ENCODE results near the gene YIF1B. TPM values are rescaled to one million over a fixed set of nuclear protein-coding genes. Genes with fewer than 3 reads are reported as not detected.

The YIF1B gene
- polyA plus RNA-seq, 1 experiment = 44.9 TPM

GRCh38 chr19:38335949-38336637, 20.3 kb upstream of the YIF1B start:
- H3K4me3 ChIP-seq (ENCODE audit: low read depth, low read length) = peak overlapping the region; percentile 94
- POLR2A ChIA-PET = interaction anchor here (0.5 to 0.7 kb wide), 2 partner anchors 23 to 52 kb away, joined by 3 to 4 read pairs; partner anchors contain the start of gene GGN
- no peak for TF ChIP-seq CTCF (IDR thresholded peaks at IDR 0.05; ENCODE audit: low read depth, low read length)
- no peaks in the 10 kb centered on the region for H3K27me3 ChIP-seq (ENCODE audit: control insufficient read depth, insufficient read depth, low read length)
- peak overlapping the region; percentile 70 for H3K27ac ChIP-seq (ENCODE audit: low read depth, low read length)
- DNase-seq (ENCODE audit: low read depth, low spot score) = peak; percentile 83
- no peaks in the 10 kb centered on the region; the same call in 1 of the 2 replicates for H3K9me3 ChIP-seq (ENCODE audit: control insufficient read depth, insufficient read depth, low read length)
- CTCF ChIA-PET = interaction anchor here (0.6 to 6.7 kb wide), 16 partner anchors 17 to 433 kb away, joined by 3 to 123 read pairs (median 4); partner anchors contain the start of genes FAM98C, KCNK6 and PSMD8

GRCh38 chr19:38333245-38333644, 17.5 kb upstream of the YIF1B start:
- no peaks in the 10 kb centered on the region; the same call in 1 of the 2 replicates for H3K9me3 ChIP-seq (ENCODE audit: control insufficient read depth, insufficient read depth, low read length)
- no peak overlapping the region for H3K4me3 ChIP-seq (ENCODE audit: low read depth, low read length)
- POLR2A ChIA-PET = no interaction called here
- no peak for TF ChIP-seq CTCF (IDR thresholded peaks at IDR 0.05; ENCODE audit: low read depth, low read length)
- DNase-seq (ENCODE audit: low read depth, low spot score) = no peak
- no peaks in the 10 kb centered on the region for H3K27me3 ChIP-seq (ENCODE audit: control insufficient read depth, insufficient read depth, low read length)
- no peak overlapping the region for H3K27ac ChIP-seq (ENCODE audit: low read depth, low read length)
- CTCF ChIA-PET = interaction anchor here (1.5 to 6.7 kb wide), 2 partner anchors 88 to 100 kb away, joined by 3 to 123 read pairs; no protein-coding TSS in a partner anchor

- Histone ChIP-seq H3K4me3 (ENCODE audit: low read depth, low read length) (no peak overlapping the region), H3K9me3 (ENCODE audit: control insufficient read depth, insufficient read depth, low read length) (no peaks in the 10 kb centered on the region), H3K27me3 (ENCODE audit: control insufficient read depth, insufficient read depth, low read length) (no peaks in the 10 kb centered on the region), H3K27ac (ENCODE audit: low read depth, low read length) (no peak overlapping the region)
- DNase-seq (ENCODE audit: low read depth, low spot score) = no peak
- TF ChIP-seq CTCF (IDR thresholded peaks at IDR 0.05; ENCODE audit: low read depth, low read length) = no peak
- CTCF ChIA-PET = interaction anchor here (1.5 to 6.7 kb wide), 2 partner anchors 87 to 98 kb away, joined by 3 to 123 read pairs; no protein-coding TSS in a partner anchor
- POLR2A ChIA-PET = no interaction called here
Measured at GRCh38 chr19:38331728-38332127, 16.0 kb upstream of the YIF1B start.

- POLR2A ChIA-PET = interaction anchor here (0.7 to 0.8 kb wide), 2 partner anchors 9 to 46 kb away, joined by 3 read pairs; no protein-coding TSS in a partner anchor
Measured at GRCh38 chr19:38329651-38330050, 13.9 kb upstream of the YIF1B start.

More at GRCh38 chr19:38329651-38330050, 13.9 kb upstream of the YIF1B start:
- CTCF ChIA-PET = interaction anchor here (6.7 kb wide), 1 partner anchor 85 kb away, joined by 123 read pairs; no protein-coding TSS in a partner anchor
- Histone ChIP-seq H3K27me3 (ENCODE audit: control insufficient read depth, insufficient read depth, low read length) (no peaks in the 10 kb centered on the region), H3K4me3 (ENCODE audit: low read depth, low read length) (no peak overlapping the region), H3K27ac (ENCODE audit: low read depth, low read length) (no peak overlapping the region), H3K9me3 (ENCODE audit: control insufficient read depth, insufficient read depth, low read length) (no peaks in the 10 kb centered on the region)
- TF ChIP-seq CTCF (IDR thresholded peaks at IDR 0.05; ENCODE audit: low read depth, low read length) = no peak
- no peak for DNase-seq (ENCODE audit: low read depth, low spot score)

All from AG04450 (cell line).